Naive thymus-derived CD8-positive, alpha-beta T cell (primary cell): ENCODE results near the gene UPF3A. TPM values are rescaled to one million over a fixed set of nuclear protein-coding genes. Genes with fewer than 3 reads are reported as not detected.
A peak's percentile ranks its signal among the peaks of the same experiment; 100 is the strongest.
"Not testable (repeated sequence)": the region's sequence is repeated elsewhere in the genome, so short reads cannot be mapped to it uniquely, and the experiment has no call there.

ENCODE experiments used
- ATAC-seq, 2 donors: fragments of 150-1000 bp; cut with Tn5 transposase in 1 of 2; sonication (Bioruptor Pico), chemical (Tn5 transposase) in 1 of 2; 1 replicate in 1 of 2; 2 replicates in 1 of 2; pipeline ENCODE4 v1.10.0; 2021; ENCODE audit warnings: mild to moderate bottlenecking in 2 of 2, moderate library complexity in 2 of 2
- POLR2A ChIA-PET: fragments of 350-600 bp; sonication (Branson Sonifier 250); formaldehyde crosslinking; loops from one replicate; lab custom pipeline; 2021; ENCODE audit warnings: antibody characterized with exemption; lab: Charles Lee
- DNase-seq, 10 donors: peaks; one replicate each; pipeline versions ENCODE4 v3.0.0 to v3.0.0-alpha.2; 2020 to 2022
- H3K27ac Mint-ChIP-seq, 10 donors: one replicate each; pipeline ENCODE4 v1.8.0; 2020 to 2022; ENCODE audit warnings: mild to moderate bottlenecking in 10 of 10, mixed read lengths in 10 of 10, moderate library complexity in 4 of 10, inconsistent platforms in 1 of 10
- H3K27me3 Mint-ChIP-seq, 5 donors: one replicate each; pipeline ENCODE4 v1.8.0; 2021 to 2022; ENCODE audit warnings: mixed read lengths in 5 of 5
- H3K36me3 Mint-ChIP-seq, 3 donors: one replicate each; pipeline ENCODE4 v1.8.0; 2020 to 2022; ENCODE audit warnings: mixed read lengths in 3 of 3, mild to moderate bottlenecking in 2 of 3, inconsistent platforms in 1 of 3
- H3K4me1 Mint-ChIP-seq, 4 donors: one replicate each; pipeline ENCODE4 v1.8.0; 2021 to 2022; ENCODE audit warnings: mixed read lengths in 4 of 4
- H3K4me3 Mint-ChIP-seq, 10 donors: one replicate each; pipeline ENCODE4 v1.8.0; 2020 to 2022; ENCODE audit warnings: mild to moderate bottlenecking in 10 of 10, mixed read lengths in 10 of 10, moderate library complexity in 6 of 10, inconsistent platforms in 1 of 10
- H3K9me3 Mint-ChIP-seq, 9 donors: one replicate each; pipeline ENCODE4 v1.8.0; 2020 to 2022; ENCODE audit warnings: mixed read lengths in 9 of 9, mild to moderate bottlenecking in 3 of 9, inconsistent platforms in 1 of 9, moderate library complexity in 1 of 9
- microRNA-seq: library from miRNA; unstranded; fragments of <30 nt; microRNA quantifications from one replicate; pipeline ENCODE4 v1.2.0, GENCODE V29; 2022; ENCODE audit warnings: borderline microRNAs expressed
- polyA plus RNA-seq, 3 donors: library from polyadenylated mRNA; unstranded; fragments of 300-500 nt; fragmentation: Illumina TruSeq; gene quantifications; one replicate each; pipeline ENCODE4 v1.2.3, GENCODE V29; 2021
- total RNA-seq, 8 experiments: library from RNA in 2 of 8; stranded (reverse) in 2 of 8; gene quantifications; one replicate each; pipeline ENCODE4 v1.2.3 and lab custom pipeline; 2021 to 2026

Gene UPF3A
- total and polyA plus RNA-seq, 5 experiments from 2014 or later, result 17.7 to 111 (median 35.4) TPM

GRCh38 chr13:114352763-114353162, 71.4 kb downstream of the UPF3A start:
- H3K27me3 Mint-ChIP-seq, result peaks cover 13 to 28% (median 19%) of the 10 kb centered on the region in 5 donors
- H3K4me3 Mint-ChIP-seq, H3K36me3 Mint-ChIP-seq, H3K27ac Mint-ChIP-seq, ATAC-seq, POLR2A ChIA-PET, H3K9me3 Mint-ChIP-seq, H3K4me1 Mint-ChIP-seq: not testable (repeated sequence)
- DNase-seq, result peak in 6 of 10 donors; percentile 8 to 71 (median 20)

- ATAC-seq, H3K9me3 Mint-ChIP-seq, H3K27ac Mint-ChIP-seq, H3K4me1 Mint-ChIP-seq, POLR2A ChIA-PET, H3K4me3 Mint-ChIP-seq, H3K36me3 Mint-ChIP-seq: not testable (repeated sequence)
- H3K27me3 Mint-ChIP-seq, result peaks cover 12 to 22% (median 16%) of the 10 kb centered on the region in 5 donors
- DNase-seq, result peak in 1 of 10 donors; percentile 16
Measured at GRCh38 chr13:114353382-114353781, 72.0 kb downstream of the UPF3A start.

Small RNAs within 50 kb of the gene (microRNA-seq; reads per million reads assigned to microRNA genes)
- gene MIR4502 (not detected), gene MIR548AR (not detected)

Other genes with a start within 250 kb of the UPF3A start
- 100 to 1,000 TPM; 194 to 196 TPM for gene RASA3, start 149.0 kb upstream of the UPF3A start, total RNA-seq
- gene RASA3, start 149.0 kb upstream of the UPF3A start, polyA plus RNA-seq, result 100 to 1,000 TPM in 2 of 3 donors, 10 to 100 TPM in 1; 62.2 to 169 (median 105) TPM
- gene CFAP97D2, start 102.3 kb upstream of the UPF3A start, total RNA-seq, result 1 to 10 TPM; 1.5 to 2.0 TPM
- gene CFAP97D2, start 102.3 kb upstream of the UPF3A start, polyA plus RNA-seq, result 1 to 10 TPM; 2.6 to 4.8 (median 3.7) TPM
- 100 to 1,000 TPM; 134 to 143 TPM for gene CDC16, start 46.7 kb upstream of the UPF3A start, total RNA-seq
- 10 to 100 TPM; 12.9 to 19.6 (median 15.4) TPM for gene CDC16, start 46.7 kb upstream of the UPF3A start, polyA plus RNA-seq
- 10 to 100 TPM; 20.1 to 27.3 TPM for gene CHAMP1, start 32.9 kb downstream of the UPF3A start, total RNA-seq
- 1 to 10 TPM; 4.4 to 7.5 (median 5.5) TPM for gene CHAMP1, start 32.9 kb downstream of the UPF3A start, polyA plus RNA-seq